Activated CD8-positive, alpha-beta T cell treated with anti-CD3 and anti-CD28 coated beads, Interleukin-2, amount 10 ng/mL, durations not matched to agents 7 days and 5 days (primary cell): ENCODE results near the gene GLYAT. TPM values are rescaled to one million over a fixed set of nuclear protein-coding genes. Genes with fewer than 3 reads are reported as not detected.

Experiments used
- ATAC-seq: fragments of 150-1000 bp; cut with Tn5 transposase; one replicate; pipeline ENCODE4 v1.10.0; 2021; ENCODE audit warnings: moderate library complexity
- CTCF ChIA-PET: fragments of 350-600 bp; sonication (Branson Sonifier 250); formaldehyde crosslinking; loops from one replicate; lab custom pipeline; 2021; ENCODE audit warnings: antibody characterized with exemption; lab: Charles Lee
- POLR2A ChIA-PET: fragments of 350-600 bp; sonication (Branson Sonifier 250); formaldehyde crosslinking; loops from one replicate; lab custom pipeline; 2021; ENCODE audit warnings: antibody characterized with exemption; lab: Charles Lee
- DNase-seq: peaks from one replicate; pipeline ENCODE4 v3.0.0-alpha.2; 2020
- H3K27ac Mint-ChIP-seq: one replicate; pipeline ENCODE4 v1.8.0; 2021; ENCODE audit warnings: mild to moderate bottlenecking, mixed read lengths
- H3K27me3 Mint-ChIP-seq: one replicate; pipeline ENCODE4 v1.8.0; 2021; ENCODE audit warnings: low read depth, mixed read lengths
- H3K36me3 Mint-ChIP-seq: one replicate; pipeline ENCODE4 v1.8.0; 2021; ENCODE audit warnings: low read depth, mixed read lengths
- H3K4me1 Mint-ChIP-seq: one replicate; pipeline ENCODE4 v1.8.0; 2021; ENCODE audit warnings: low read depth, mixed read lengths
- H3K4me3 Mint-ChIP-seq: one replicate; pipeline ENCODE4 v1.8.0; 2021; ENCODE audit warnings: mild to moderate bottlenecking, mixed read lengths
- H3K9me3 Mint-ChIP-seq: one replicate; pipeline ENCODE4 v1.8.0; 2022; ENCODE audit warnings: mixed read lengths; ENCODE audit not compliant: insufficient read depth
- total RNA-seq, 2 experiments: library from RNA; stranded (reverse); gene quantifications; one replicate each; pipeline ENCODE4 v1.2.3, GENCODE V29; 2021

Gene GLYAT
- total RNA-seq, 2 experiments from 2014 or later: not detected

DNA sequence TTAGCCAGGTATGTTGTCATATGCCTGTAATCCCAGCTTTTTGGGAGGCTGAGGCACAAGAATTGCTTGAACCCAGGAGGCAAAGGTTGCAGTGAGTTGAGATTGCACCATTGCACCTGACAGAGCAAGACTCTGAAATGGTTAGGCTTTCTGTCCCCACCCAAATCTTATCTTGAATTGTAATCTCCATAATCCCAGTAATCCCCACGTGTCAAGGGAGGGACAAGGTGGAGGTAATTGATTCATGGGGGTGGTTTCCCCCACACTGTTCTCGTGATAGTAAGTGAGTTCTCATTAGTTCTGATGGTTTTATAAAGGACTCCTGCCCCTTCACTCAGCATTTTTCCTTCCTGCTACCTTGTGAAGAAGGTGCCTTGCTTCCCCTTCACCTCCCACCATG lies 37.6 kb upstream of the GLYAT start:
- no peaks in the 10 kb centered on the region for H3K9me3 Mint-ChIP-seq
- H3K27me3 Mint-ChIP-seq: no peaks in the 10 kb centered on the region
- POLR2A ChIA-PET: no interaction called here
- ATAC-seq: no peak
- no peak for DNase-seq
- no peak overlapping the region for H3K27ac Mint-ChIP-seq
- no peaks in the 10 kb centered on the region for H3K4me1 Mint-ChIP-seq
- H3K4me3 Mint-ChIP-seq: no peak overlapping the region
- CTCF ChIA-PET: no interaction called here
- H3K36me3 Mint-ChIP-seq: no peaks in the 10 kb centered on the region

DNA sequence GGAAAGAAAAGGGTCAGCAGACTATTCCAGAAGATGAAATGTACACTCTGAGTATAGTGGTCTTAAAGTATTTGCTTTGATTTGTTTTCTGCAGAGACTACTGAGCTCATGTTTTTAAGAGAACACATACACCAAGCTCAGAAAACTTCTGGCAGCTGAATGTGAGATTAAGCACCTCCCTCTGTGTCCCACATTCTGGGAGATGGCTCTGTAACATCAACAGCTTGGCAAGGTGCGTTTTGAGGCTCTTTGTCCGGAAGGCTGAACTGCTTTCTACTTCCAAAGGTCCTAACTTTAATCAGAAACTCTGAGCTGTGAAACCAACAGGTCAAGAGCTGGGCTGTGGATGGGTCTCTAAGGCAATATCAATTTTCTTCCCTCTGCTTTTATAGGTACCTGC lies 36.4 kb upstream of the GLYAT start:
- no peaks in the 10 kb centered on the region for H3K9me3 Mint-ChIP-seq
- no peaks in the 10 kb centered on the region for H3K27me3 Mint-ChIP-seq
- ATAC-seq (no peak), DNase-seq (no peak)
- ChIA-PET POLR2A (no interaction called here), CTCF (no interaction called here)
- H3K36me3 Mint-ChIP-seq: no peaks in the 10 kb centered on the region
- no peak overlapping the region for H3K4me3 Mint-ChIP-seq
- no peak overlapping the region for H3K27ac Mint-ChIP-seq
- no peaks in the 10 kb centered on the region for H3K4me1 Mint-ChIP-seq

DNA sequence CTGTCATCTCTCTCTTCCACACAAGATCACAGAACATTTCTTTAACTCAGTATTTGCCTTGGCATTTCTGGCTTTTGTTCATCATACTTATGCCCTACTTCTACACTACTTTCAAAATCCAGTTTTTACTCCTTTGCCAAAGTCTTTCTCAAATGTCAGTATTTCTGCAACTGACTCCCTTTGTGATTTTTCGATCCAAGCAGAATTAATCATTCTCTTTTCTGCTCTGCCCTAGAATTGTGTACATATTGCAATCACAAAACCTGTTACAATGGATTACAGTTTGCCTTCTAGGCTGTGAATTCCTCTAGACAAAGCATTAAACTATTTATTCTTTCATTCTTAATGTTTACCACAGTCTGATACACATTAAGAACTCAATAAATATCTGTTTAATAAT lies 33.3 kb upstream of the GLYAT start:
- ChIA-PET POLR2A (no interaction called here), CTCF (no interaction called here)
- Mint-ChIP-seq H3K27ac (no peak overlapping the region), H3K4me3 (no peak overlapping the region), H3K27me3 (no peaks in the 10 kb centered on the region), H3K9me3 (no peaks in the 10 kb centered on the region), H3K36me3 (no peaks in the 10 kb centered on the region), H3K4me1 (no peaks in the 10 kb centered on the region)
- DNase-seq: no peak
- ATAC-seq: no peak

DNA sequence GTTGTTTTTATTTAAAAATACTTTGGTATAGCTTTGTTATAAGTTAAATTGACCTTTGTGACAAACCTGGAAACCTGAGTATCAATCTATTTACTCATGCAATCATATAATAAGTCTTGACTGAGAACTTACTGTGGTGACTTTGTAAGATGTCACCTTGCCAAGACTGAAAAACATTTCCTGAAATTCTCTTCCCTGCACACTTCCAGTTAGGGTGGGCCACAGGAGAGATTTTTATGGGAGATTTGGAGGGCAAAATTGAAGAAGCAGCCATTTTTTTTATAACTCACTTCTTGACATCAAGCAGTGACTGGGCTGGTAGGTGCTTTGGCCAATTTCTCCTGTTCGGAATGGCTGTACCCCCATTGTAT lies 31.4 kb upstream of the GLYAT start:
- Mint-ChIP-seq H3K4me1 (no peaks in the 10 kb centered on the region), H3K36me3 (no peaks in the 10 kb centered on the region), H3K4me3 (no peak overlapping the region), H3K27ac (no peak overlapping the region), H3K27me3 (no peaks in the 10 kb centered on the region), H3K9me3 (no peaks in the 10 kb centered on the region)
- ATAC-seq: no peak
- no peak for DNase-seq
- CTCF ChIA-PET: no interaction called here
- POLR2A ChIA-PET: no interaction called here

DNA sequence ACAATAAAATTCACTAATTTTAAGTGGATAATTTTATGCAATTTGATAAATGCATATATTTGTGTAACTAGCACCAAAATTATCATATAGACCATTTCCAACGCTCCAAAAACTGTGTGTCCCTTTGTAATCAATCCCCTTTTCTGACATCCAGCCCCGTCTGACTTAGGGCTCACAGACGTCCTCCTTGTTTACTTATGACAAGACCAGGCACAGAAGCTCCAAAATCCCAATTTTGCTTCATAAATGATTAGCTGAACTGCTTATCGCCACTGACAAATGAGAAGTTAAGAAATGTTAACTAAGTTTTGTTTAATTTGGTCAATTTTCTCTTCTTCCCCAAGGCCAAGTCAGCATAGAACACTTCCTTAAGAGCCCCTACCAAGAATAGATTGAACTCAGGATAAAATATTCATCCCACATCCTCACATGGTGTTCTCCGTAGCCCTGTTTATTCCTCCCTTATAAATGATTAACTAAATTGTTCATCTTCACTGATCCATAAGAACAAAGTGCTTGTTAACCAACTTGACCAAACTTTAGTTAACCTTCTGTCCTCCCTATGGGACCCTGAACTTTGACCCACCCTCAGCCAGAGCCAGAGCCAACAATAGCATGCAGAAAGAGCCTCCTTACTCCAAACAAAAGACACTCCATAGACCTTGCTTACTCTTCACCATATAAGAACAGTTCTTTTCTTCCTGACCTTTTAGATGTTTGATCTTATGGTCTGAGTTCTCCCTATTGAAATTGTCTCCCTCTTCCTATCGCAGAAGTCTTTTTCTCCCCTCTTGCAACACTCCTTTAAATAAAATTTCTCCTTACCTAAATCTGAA lies 30.8 kb upstream of the GLYAT start:
- POLR2A ChIA-PET: no interaction called here
- H3K4me3 Mint-ChIP-seq: no peak overlapping the region
- H3K27me3 Mint-ChIP-seq: no peaks in the 10 kb centered on the region
- DNase-seq (no peak), ATAC-seq (no peak)
- no peaks in the 10 kb centered on the region for H3K36me3 Mint-ChIP-seq
- CTCF ChIA-PET: no interaction called here
- no peaks in the 10 kb centered on the region for H3K9me3 Mint-ChIP-seq
- H3K27ac Mint-ChIP-seq: no peak overlapping the region
- H3K4me1 Mint-ChIP-seq: no peaks in the 10 kb centered on the region

DNA sequence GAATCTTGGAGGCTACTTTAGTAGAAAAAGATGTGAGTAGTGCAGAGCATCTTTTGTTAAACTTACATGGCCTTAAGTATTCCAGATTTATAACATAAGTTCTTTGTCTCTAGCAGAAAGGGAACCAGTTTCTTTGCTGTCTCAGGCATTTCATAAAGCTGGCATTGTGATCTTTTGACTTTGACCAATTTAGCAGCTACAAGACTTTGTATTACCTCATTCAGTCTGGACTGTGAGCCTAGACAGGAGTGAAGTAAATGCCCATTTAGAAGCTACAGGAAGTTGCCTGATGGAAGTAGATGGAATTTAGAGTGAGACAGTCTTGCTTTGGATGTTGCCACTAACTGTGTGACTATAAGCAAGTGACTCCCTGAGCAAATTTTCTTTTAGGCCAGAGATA lies 25.7 kb upstream of the GLYAT start:
- POLR2A ChIA-PET: no interaction called here
- Mint-ChIP-seq H3K9me3 (no peaks in the 10 kb centered on the region), H3K27ac (no peak overlapping the region), H3K4me3 (no peak overlapping the region), H3K4me1 (no peaks in the 10 kb centered on the region), H3K36me3 (no peaks in the 10 kb centered on the region), H3K27me3 (no peaks in the 10 kb centered on the region)
- no peak for DNase-seq
- CTCF ChIA-PET: no interaction called here
- ATAC-seq: no peak

DNA sequence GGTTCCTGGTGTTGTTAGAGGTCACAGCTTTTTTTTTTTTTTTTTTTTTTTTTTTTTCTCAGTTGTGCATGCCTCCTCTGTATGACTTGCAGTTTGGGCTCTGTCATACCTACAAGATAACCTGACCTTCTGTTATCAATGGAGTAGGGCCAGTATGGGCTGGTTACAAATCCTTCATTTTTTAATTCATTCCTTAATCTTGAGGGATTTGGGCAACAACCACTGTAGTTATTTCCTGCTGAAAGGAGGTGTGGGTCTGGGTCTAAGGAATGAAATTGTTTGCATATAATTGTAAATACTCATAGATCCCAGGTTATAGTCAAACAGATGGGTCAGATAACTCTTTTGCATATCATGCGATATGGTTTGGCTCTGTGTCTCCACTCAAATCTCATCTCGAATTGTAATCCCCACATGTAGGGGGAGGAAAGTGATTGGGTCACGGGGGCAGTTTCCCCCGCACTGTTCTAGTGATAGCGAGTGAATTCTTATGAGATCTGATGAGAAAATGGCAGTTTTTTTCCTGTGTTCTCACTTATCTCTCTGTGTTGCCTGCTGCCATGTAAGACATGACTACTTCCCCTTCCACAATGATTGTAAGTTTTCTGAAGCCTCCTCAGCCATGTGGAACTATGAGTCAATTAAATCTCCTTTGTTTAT lies 14.1 kb upstream of the GLYAT start:
- peaks cover 6% of the 10 kb centered on the region for H3K9me3 Mint-ChIP-seq
- no peak for DNase-seq
- ATAC-seq: no peak
- no peak overlapping the region for H3K4me3 Mint-ChIP-seq
- H3K27ac Mint-ChIP-seq: no peak overlapping the region
- POLR2A ChIA-PET: no interaction called here
- H3K4me1 Mint-ChIP-seq: peaks cover 12% of the 10 kb centered on the region
- H3K36me3 Mint-ChIP-seq: no peaks in the 10 kb centered on the region
- CTCF ChIA-PET: no interaction called here
- no peaks in the 10 kb centered on the region for H3K27me3 Mint-ChIP-seq

DNA sequence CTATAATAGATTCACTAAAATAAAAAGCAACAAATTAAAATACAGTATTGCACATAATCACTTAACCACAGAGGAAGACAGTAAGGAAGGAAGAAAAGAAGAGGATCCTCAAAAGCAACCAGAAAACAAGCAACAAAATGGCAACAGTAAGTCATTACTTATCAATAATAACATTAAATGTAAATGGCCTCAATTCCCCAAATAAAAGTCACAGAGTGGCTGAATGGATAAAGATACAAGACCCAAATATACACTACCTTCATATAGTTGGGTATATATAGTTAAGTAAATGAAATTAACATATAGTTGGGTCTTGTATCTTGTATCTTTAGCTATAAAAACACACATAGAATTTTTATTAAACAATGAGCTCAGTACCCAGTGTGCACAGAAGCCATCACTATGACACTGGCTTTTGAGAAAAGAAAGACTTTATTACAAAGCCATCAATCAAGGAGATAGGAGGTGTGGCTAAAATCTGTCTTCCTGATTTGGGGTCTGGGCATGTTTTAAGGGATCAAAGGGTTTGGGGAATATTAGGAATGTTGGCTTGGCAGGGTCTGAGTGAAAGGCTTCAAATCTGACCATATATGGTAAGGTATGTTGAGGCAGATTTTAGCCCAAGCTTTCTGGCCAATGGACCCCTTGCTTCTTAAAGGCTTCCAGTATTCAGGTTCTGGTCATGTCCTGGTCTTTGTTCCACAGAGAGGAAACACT lies 13.4 kb upstream of the GLYAT start:
- CTCF ChIA-PET: no interaction called here

DNA sequence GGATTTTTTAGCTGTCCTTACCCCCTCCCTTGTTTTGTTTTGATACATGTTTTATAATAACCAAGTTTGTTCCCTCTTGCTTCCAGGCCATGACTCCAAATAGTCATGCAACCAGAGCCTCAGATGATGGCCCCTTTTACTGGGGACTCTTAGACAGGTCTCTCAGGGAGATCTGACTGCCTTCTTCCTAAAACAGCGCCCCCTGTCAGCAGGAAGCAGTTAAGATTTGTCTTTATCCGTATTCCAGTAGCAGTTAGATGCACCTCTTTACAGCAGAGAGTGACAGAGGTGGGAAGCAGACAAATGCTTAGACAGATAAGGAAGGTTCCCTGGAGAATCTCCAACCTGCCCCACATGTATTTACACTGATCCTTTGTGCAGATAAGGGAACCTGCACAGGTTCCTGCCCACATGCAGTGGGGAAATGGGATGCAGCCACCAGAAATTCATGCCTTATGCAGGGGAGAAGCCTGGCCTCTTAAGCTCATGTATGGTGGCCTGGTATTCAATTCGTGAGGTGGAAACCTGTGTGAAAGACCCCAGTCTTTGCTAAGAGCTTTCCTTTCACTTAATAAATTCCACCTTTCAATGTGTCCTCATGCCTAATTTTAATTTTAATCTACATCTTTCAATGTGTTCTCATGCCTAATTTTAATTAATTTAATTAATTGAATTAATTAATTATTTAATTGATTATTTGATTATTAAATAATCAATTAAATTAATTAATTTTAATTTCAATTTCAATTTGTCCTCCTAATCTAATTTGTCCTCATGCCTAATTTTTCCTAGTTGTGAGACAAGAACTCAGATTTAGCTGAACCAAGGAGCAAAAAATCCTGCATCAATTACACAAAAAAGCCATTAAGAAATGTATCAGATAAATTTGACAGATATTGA lies 11.5 kb upstream of the GLYAT start:
- no peaks in the 10 kb centered on the region for H3K27me3 Mint-ChIP-seq
- CTCF ChIA-PET: no interaction called here
- H3K9me3 Mint-ChIP-seq: peaks cover 7% of the 10 kb centered on the region
- ATAC-seq (no peak), DNase-seq (no peak)
- H3K4me3 Mint-ChIP-seq: no peak overlapping the region
- H3K36me3 Mint-ChIP-seq: no peaks in the 10 kb centered on the region
- peaks cover 12% of the 10 kb centered on the region for H3K4me1 Mint-ChIP-seq
- POLR2A ChIA-PET: no interaction called here
- no peak overlapping the region for H3K27ac Mint-ChIP-seq

More for the DNA sequence above, 13.4 kb upstream of the GLYAT start:
- H3K36me3 Mint-ChIP-seq: no peaks in the 10 kb centered on the region
- H3K27ac Mint-ChIP-seq: no peak overlapping the region
- no peak overlapping the region for H3K4me3 Mint-ChIP-seq
- H3K4me1 Mint-ChIP-seq: peaks cover 12% of the 10 kb centered on the region
- ATAC-seq (no peak), DNase-seq (no peak)
- POLR2A ChIA-PET: no interaction called here
- peaks cover 7% of the 10 kb centered on the region for H3K9me3 Mint-ChIP-seq
- no peaks in the 10 kb centered on the region for H3K27me3 Mint-ChIP-seq

DNA sequence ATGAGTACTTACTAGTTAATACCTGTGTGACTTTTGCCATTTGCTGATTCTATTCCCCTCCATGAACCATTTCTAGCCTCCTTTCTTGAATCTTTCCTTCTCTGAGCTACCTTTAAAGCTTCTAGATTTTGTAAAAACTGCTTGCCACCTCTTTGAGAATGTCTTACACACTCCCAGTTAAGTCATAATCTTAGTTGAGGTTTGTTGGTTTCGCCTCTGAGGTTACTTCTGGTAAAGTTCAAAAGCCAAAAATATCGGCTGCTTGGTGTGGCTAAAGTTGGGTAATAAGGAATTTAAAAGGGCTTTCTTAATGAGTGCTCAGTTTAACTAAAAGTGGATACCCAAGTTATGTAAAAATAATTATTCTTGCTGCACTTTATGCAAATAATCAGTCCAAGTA lies 10.4 kb upstream of the GLYAT start:
- H3K4me3 Mint-ChIP-seq: no peak overlapping the region

DNA sequence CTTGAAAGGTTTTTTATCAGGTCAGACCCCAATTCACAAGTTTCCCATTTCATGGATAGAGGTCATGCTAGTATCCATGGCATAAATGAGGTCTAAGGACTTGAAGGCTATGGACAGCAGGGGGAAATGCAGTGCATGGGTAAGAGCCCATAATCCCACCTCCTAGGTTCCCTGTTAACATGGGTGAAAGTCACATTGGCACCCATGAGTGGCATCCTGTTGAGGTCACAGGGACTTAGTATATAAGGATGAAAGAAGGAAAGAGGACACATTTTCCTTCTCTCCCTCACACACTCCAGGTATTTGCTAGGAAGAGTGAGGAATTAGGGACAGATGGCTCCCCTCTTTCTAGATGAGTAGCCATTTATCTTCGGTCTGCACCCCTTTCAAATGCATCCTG lies 9.4 kb upstream of the GLYAT start:
- Mint-ChIP-seq H3K9me3 (peaks cover 7% of the 10 kb centered on the region), H3K4me1 (peaks cover 12% of the 10 kb centered on the region), H3K36me3 (no peaks in the 10 kb centered on the region), H3K27me3 (no peaks in the 10 kb centered on the region), H3K4me3 (no peak overlapping the region), H3K27ac (no peak overlapping the region)
- DNase-seq (no peak), ATAC-seq (no peak)
- ChIA-PET POLR2A (no interaction called here), CTCF (no interaction called here)

More for the DNA sequence above, 10.4 kb upstream of the GLYAT start:
- Mint-ChIP-seq H3K27me3 (no peaks in the 10 kb centered on the region), H3K9me3 (peaks cover 7% of the 10 kb centered on the region), H3K36me3 (no peaks in the 10 kb centered on the region), H3K27ac (no peak overlapping the region), H3K4me1 (peaks cover 12% of the 10 kb centered on the region)
- CTCF ChIA-PET: no interaction called here
- DNase-seq: no peak
- POLR2A ChIA-PET: no interaction called here
- no peak for ATAC-seq
